HS-5 (cell line): Measurements from ENCODE around the gene COPE.
"Not testable (repeated sequence)": the region's sequence is repeated elsewhere in the genome, so short reads cannot be mapped to it uniquely, and the experiment has no call there.

Experiments used
- DNase-seq: peaks from one replicate; pipeline ENCODE4 v3.0.0-alpha.2; 2012; ENCODE audit warnings: low read depth

COPE gene

DNA sequence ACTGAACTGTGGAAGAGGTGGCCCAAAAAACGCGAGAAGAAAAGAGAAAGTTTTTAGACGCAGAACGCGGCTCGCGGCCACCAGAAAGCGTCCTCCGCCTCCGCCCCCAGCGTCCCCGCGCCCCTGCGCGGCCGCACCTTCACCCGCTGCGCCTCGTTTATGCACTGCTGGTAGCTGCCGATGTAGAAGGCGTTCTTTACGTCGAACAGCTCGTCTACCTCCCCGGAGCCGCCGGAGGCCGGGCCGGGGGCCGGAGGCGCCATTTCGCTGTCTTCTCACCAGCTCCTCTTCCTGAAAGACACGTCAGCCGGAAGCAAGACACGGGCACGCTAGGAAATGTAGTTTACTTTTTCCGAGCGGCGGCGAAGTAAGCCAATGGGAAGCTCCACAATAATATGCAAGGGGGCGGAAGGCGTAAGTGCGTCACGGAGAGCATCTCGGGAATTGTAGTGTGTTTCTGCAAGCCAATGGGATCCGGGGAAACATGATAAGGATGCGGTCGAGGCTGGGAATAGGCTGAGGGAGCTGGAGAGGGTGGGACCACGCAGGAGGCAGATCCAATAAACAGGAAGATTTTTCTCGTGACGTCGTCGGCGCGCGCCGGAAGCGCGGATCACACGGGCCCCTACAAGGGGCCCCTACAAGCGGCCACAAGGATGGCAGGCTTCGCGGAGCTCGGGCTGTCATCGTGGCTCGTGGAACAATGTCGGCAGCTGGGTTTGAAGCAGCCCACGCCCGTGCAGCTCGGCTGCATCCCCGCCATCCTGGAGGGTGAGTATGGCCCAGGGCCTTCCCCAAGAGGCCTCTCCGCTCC lies at the start of gene COPE, which contains the start of gene DDX49:
Gene COPE (minus strand): TSS at position 302 of the 814 bp plus-strand sequence. CDS start 39 bp downstream, at position 263.
Gene DDX49 (plus strand): TSS at position 630 of the 814 bp plus-strand sequence. CDS start 27 bp downstream, at position 657.
- DNase-seq = peak; percentile 99

DNA sequence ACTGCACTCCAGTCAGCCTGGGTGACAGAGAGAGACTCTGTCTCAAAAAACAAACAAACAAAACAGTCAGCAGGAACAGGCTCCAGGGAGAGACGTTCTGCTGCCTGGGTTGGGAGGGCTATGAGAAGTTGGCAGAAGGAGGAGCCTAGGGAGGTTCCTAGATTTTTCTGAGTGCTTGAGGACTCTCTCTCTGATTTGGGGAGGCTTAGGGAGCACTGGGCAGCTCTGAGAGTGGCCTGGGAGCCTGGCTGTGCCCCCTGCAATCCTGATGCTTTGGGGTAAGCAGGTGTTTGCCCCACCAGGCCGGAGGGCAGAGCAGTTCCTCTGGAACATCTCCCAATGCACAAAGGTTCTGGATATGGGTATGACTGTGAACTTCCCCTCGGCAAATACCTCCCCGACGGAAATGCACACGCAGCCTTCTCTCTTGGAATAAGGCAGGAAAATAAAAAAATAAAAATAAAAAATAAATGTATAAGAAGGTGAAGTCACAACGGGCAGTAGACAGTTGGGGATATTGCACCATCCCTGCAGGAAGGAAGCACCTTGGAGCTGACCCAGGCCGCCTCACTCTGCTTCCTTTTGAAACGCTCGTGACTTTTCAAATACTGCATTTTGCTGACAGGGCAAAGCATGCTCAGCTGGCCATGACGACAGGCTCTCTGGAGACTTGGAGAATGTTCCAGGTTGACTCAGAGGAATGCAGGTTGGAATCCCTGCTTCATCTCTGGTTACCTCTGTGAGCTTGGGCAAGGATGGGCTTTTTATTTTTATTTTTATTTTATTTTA lies 48.4 kb upstream of the COPE start:
- no peak for DNase-seq

- DNase-seq = no peak
Observed at GRCh38 chr19:18966307-18966706, 47.1 kb upstream of the COPE start.

- no peak for DNase-seq
Observed at GRCh38 chr19:18964121-18964520, 44.9 kb upstream of the COPE start.

DNA sequence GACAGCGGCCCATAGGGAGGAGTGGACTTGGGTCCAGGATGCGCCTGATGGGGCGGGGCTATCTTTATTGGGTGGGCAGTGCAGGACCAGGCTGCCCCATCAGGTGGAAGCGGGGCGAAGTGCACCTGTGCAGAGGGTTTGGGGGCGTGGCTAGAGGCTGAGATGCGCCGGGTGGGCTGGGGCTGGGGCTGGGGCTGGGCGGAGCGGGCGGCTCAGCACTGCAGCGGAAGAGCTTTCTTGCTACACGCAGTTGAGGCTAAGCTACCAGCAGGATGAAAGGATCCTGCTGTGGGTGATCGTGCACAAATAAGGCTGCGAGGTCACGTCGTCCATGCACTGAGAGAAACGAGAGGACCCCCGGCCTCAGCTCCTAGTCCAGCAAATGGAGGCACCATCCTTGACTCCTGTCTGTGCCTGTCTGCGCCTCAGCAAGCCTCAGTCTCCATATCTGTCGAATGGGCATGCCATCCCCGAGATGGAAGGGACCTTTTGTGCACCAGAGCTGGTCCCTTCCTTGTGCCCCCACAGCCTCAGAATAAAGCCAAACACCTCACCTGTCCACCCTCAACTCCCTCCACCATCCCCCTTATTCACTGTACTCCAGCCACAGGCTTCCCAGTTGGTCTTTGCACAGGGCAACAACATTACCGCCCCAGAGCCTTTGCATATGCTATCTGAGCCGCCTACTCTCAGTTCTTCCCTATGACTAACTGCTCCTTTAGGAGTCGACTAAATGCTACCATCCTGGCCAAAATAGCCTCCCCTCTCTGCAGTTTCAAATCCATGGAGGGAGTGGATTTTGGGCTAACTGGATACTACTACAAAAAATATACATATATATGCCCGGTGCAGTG lies 42.8 kb upstream of the COPE start:
- no peak for DNase-seq

DNA sequence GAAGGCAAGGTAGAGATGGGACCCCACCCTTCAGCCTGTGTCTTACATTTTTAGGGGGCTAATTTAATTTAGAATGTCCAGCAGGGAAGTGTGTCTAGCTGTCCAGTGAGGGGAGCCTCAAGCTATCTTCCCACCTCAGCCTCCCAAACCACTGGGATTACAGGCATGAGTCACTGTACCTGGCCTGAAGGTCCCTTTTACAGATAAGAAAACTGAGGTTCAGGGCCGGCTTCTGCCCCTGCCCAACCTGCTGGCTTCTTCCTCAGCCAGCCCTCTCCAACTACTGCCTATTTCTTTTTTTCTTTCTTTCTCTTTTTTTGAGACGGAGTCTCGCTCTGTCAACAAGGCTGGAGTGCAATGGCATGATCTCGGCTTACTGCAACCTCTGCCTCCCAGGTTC lies 41.2 kb upstream of the COPE start:
- no peak for DNase-seq

GRCh38 chr19:18955042-18955441 lies 35.9 kb upstream of the COPE start:
- no peak for DNase-seq

- no peak for DNase-seq
Observed at GRCh38 chr19:18954094-18954493, 34.9 kb upstream of the COPE start.

- not testable (repeated sequence) for DNase-seq
Observed at GRCh38 chr19:18952364-18953003, 33.3 kb upstream of the COPE start.

GRCh38 chr19:18951721-18952281 lies 32.6 kb upstream of the COPE start:
- DNase-seq = no peak

- no peak for DNase-seq
Observed at GRCh38 chr19:18949858-18950257, 30.7 kb upstream of the COPE start.

DNA sequence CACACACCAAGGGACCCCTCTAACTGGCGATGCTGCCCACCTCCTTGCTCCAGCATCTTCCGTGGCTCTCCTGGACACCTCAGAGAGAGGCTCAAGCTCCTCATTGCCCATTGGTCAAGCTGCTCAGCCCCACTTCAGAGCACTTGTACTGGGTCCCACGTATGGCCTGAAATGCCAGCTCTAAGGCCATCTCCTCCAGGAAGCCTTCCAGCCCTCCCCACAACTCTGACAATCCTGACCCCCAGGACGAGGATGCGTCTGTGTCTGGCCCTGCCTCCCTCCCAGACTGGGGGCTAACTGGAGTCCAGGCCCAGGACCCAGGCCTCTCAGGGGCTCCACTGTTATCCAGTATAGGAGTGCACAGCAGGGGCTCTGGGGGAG lies 29.8 kb upstream of the COPE start:
- DNase-seq = no peak

- no peak for DNase-seq
Observed at GRCh38 chr19:18948075-18948975, 29.1 kb upstream of the COPE start.

DNA sequence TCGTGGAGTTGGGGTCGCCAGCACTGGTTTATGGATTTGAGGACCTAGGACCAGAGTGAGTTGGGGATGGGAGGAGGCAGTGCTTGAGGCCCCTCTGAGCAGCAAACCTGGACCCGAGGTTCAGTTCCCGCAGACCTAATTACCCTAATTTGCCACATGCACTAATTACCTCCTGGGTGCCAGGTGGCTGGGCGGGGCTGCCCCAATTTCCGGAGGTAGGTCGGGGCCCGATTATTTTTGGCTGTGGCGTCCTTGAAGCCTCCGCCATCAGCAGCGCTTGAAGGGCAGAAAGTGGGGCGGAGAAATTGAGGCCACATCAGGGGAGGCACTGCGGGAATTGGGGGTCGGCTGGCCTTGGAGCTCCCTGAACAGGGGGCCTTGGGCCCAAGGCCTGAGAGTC lies 27.7 kb upstream of the COPE start:
- no peak for DNase-seq

- no peak for DNase-seq
Observed at GRCh38 chr19:18946335-18946734, 27.1 kb upstream of the COPE start.

DNA sequence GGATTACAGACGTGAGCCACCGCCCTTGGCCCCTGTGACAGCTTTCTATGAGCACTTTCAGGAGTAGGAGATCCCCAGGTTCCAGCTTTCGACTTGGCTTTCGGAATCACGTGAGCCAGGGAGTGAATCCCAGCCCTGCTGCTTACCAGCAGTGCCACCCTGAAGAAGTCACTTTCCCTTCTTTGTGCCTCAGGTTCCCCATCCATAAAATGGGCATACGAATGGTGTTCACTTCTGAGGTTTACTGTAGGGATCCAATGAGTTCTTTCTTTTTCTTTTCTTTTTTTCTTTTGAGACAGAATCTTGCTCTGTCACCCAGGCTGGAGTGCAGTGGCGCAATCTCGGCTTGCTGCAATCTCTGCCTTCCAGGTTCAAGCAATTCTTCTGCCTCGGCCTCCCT lies 26.1 kb upstream of the COPE start:
- no peak for DNase-seq

GRCh38 chr19:18943465-18943864 lies 24.3 kb upstream of the COPE start:
- no peak for DNase-seq

DNA sequence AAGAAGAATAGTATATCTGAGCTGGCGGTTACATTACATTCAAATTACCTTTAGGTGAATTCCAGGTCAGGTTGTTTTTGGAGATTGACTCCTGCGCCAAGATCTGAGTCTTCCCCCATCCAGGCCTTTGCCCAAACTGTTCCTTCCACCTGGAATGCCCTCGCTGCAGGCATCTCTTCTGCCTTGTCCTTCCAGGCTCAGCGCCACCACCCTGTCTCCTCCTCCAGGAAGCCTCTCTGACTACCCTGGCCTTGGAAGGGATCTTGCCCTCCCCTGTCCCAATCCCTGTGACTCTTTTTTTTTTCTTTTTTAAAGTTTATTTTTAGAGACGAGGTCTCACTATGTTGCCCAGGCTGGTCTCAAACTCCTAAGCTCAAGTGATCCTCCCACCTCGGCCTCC lies 23.5 kb upstream of the COPE start:
- DNase-seq = no peak

DNA sequence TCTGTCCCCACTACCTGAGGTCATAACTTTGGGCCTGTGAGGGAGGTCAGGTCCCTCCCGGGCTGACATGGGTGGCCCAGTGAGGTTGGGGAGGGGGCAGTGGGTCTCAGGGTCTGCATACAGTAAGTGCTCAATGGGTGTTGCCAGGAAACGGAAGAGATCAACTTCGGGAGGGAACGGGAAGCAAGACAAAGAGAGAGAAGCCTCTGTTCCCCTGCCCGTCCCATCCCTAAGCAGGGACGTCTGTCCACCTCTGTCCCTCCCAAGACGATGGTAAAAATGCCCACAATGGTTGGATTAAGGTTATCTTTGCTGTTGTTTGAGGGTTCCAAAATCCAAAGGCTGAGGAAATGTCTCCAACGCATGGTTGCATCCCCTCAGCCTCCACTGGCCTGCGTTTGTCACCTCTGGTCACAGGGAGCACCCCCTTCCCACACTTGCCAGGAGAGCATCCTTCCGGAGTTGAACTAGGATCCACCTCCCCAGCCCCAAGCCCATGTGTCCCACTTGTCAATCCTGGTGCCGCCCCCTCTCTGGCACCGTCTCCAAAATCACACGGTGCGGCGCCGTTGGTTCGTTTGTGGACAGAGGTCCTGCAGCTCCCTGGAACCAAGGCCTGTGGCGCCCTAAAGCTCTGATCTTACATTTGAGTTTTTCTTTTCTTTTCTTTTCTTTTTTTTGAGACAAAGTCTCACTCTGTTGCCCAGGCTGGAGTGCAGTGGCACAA lies 22.6 kb upstream of the COPE start:
- no peak for DNase-seq
